Adrenal gland (tissue), 12 donors: ENCODE data around the gene ZW10. TPM values are rescaled to one million over a fixed set of nuclear protein-coding genes. Genes with fewer than 3 reads are reported as not detected.

ENCODE experiments used
- DNase-seq, 7 donors: peaks; one replicate each; pipeline ENCODE4 v3.0.0-alpha.2; 2019 to 2020
- H3K27ac ChIP-seq, 5 donors: fragments of 200-600 bp; sonication (generic) in 4 of 5; 1 replicate in 3 of 5; 2 replicates in 2 of 5; pipeline versions ENCODE4 v1.5.1 to v1.8.0; 2016 to 2020; ENCODE audit warnings: mild to moderate bottlenecking in 1 of 5
- H3K27me3 ChIP-seq: fragments of 200-600 bp; 2 replicates; pipeline ENCODE4 v1.8.0; 2021
- H3K36me3 ChIP-seq, 2 donors: fragments of 200-600 bp; replicated peaks in 1 of 2; 1 replicate in 1 of 2; 2 replicates in 1 of 2; pipeline versions ENCODE4 v1.5.1 to v1.8.0; 2018 to 2022
- H3K4me1 ChIP-seq, 2 donors: fragments of 200-600 bp; replicated peaks in 1 of 2; 1 replicate in 1 of 2; 2 replicates in 1 of 2; pipeline versions ENCODE4 v1.5.1 to v1.8.0; 2018 to 2021
- H3K4me3 ChIP-seq, 4 donors: fragments of 200-600 bp; sonication (generic) in 3 of 4; one replicate each; pipeline ENCODE4 v1.5.1; 2016 to 2018
- H3K9me3 ChIP-seq, 3 donors: fragments of 200-600 bp; sonication (generic) in 1 of 3; replicated peaks in 1 of 3; 1 replicate in 2 of 3; 2 replicates in 1 of 3; pipeline versions ENCODE4 v1.5.1 to v1.8.0; 2016 to 2021
- POLR2A ChIP-seq, 2 donors: fragments of 450-650 bp; IDR thresholded peaks; one replicate each; pipeline ENCODE4 v1.6.1; 2017; ENCODE audit warnings: antibody characterized with exemption in 2 of 2, mild to moderate bottlenecking in 2 of 2, moderate library complexity in 1 of 2
- WGBS, 4 donors: extraction: QIAGEN DNeasy Blood & Tissue Kit in 2 of 4; methylation state at CpG; one replicate each; pipeline versions ENCODE4 v1.1.5 to v1.1.7; 2013 to 2017; 5-methylcytosine and 5-hydroxymethylcytosine counted together
- intact Hi-C, 2 donors: fragments of 100-400 bp; cut with DNase I; formaldehyde crosslinking; loops; one replicate each; pipeline versions ENCODE4 v1.14.1 to v1.15.0; 2022 to 2023
- polyA plus RNA-seq, 3 donors: library from polyadenylated mRNA; stranded (reverse); fragments of 200-250 nt in 2 of 3; fragments of 350-450 nt in 1 of 3; fragmentation: Illumina TruSeq in 1 of 3; extraction: RNeasy Lipid Tissue Mini Kit (QIAGEN cat#74804) in 1 of 3; gene quantifications; one replicate each; pipeline ENCODE4 v1.2.3, GENCODE V29; 2013 to 2014
- total RNA-seq, 9 donors: library from RNA; depleted of rRNA in 4 of 9; stranded (reverse); fragments of >200 nt in 4 of 9; fragments of 120-200 nt in 1 of 9; fragmentation: NEBNext Ultra II Directional in 1 of 9; extraction: Animal tissue kit (Norgen Biotek cat#: 25700) in 1 of 9; gene quantifications; one replicate each; pipeline versions ENCODE4 v1.1.0 to v1.2.4, GENCODE V29; 2013 to 2023
- TF ChIP-seq, protein P1 (sequence below), 6 experiments: fragments of 450-650 bp in 4 of 6; fragments of 200-600 bp in 2 of 6; sonication (generic) in 1 of 6; IDR thresholded peaks; 1 replicate in 5 of 6; 2 replicates in 1 of 6; pipeline versions ENCODE4 v1.5.1 to v1.8.0; 2016 to 2021; ENCODE audit warnings: antibody characterized with exemption in 6 of 6, mild to moderate bottlenecking in 2 of 6, moderate library complexity in 1 of 6
- donor health status: healthy with polysubstance abuse.
- donor health status: Bipolar disorder and iron deficiency.
- donor health status: DM: yes; HTN: yes; CAD: no.
- donor health status: DM: no; HTN: no; CAD: no.
- donor health status: DM: no; HTN: no; CAD: no.
- donor health status: DM: yes; HTN: yes; CAD: no.

Gene ZW10
- total and polyA plus RNA-seq, 12 donors: 3.2 to 24.3 (median 11.0) TPM

DNA sequence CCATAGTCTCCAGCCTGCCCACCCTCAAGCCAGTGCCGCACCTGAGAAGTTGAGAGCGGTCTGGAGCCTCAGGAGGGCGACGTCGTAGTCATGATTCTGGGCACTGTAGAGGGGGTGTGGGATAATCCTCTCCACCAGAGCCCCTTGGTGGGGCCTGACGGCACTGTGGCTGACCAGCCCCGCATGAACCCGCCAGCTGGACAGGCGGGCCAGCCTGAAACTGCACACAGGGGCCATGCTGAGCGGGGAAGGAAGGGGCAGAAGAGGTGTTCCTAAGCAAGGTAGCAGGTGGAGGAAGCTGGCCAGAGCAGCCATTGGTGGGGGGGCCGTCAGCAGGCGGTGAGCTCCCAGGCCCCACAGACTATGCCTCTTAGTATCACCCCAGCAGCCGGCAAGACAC, 80.5 kb downstream of the ZW10 start:
- H3K4me1 ChIP-seq: no peaks in the 10 kb centered on the region
- no peak overlapping the region for H3K27ac ChIP-seq
- no peaks in the 10 kb centered on the region for H3K36me3 ChIP-seq
- TF ChIP-seq POLR2A (IDR thresholded peaks at IDR 0.05): no peak
- TF ChIP-seq, protein P1, sequence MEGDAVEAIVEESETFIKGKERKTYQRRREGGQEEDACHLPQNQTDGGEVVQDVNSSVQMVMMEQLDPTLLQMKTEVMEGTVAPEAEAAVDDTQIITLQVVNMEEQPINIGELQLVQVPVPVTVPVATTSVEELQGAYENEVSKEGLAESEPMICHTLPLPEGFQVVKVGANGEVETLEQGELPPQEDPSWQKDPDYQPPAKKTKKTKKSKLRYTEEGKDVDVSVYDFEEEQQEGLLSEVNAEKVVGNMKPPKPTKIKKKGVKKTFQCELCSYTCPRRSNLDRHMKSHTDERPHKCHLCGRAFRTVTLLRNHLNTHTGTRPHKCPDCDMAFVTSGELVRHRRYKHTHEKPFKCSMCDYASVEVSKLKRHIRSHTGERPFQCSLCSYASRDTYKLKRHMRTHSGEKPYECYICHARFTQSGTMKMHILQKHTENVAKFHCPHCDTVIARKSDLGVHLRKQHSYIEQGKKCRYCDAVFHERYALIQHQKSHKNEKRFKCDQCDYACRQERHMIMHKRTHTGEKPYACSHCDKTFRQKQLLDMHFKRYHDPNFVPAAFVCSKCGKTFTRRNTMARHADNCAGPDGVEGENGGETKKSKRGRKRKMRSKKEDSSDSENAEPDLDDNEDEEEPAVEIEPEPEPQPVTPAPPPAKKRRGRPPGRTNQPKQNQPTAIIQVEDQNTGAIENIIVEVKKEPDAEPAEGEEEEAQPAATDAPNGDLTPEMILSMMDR (IDR thresholded peaks at IDR 0.05): no peak
- no peak overlapping the region for H3K4me3 ChIP-seq
- 92 to 98% (median 94%) methylated on average over 8 to 13 of the region's 13 CpGs for WGBS, 4 donors
- no peak for DNase-seq
- no peaks in the 10 kb centered on the region for H3K27me3 ChIP-seq
- intact Hi-C loops: no loop called here
- no peaks in the 10 kb centered on the region for H3K9me3 ChIP-seq

DNA sequence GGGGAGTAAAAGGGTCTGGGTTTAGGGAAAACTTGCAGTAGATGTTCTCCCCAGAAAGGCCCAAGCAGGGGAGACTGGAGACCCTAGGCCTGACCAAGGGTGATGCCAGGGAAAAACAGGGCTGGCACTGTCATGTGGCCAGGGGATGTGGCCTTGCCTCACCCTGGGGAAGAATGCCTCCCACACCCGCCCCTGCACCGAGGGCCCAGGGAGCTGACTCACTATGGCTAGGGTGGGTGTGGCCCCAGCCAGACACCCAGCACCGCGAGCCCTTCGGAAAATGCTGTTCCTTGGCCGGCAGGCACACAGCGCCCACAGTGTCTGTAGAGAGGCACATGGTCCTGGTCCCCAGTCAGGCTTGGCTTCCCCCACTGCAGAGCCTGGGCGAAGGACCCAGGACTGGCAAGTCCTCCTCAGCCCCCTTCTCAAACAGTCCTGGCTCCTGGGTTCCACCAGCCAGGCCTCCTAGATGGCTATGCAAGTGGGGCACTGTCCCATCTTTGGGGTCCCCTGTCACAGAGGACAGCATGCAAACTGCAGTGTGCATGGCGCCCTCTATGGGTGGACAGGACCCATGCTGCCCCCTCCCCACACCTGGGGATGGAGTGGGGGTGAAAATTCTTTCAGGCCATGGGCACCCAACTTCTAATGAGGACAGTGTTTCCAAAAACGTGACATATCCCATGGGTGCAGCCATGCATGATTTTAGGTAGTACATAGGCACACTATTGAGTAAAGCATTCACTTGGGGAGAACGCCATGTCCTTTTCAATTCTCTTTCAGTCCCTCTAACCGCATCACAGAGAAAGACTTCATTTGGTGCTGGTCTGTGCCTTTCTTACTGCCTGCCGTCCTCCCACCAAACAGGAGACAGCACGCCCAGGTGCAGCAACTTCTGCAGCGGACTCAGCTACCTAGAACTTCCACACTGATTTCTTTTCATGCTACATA, 82.6 kb downstream of the ZW10 start:
- DNase-seq: peak; percentile 35 to 83 (median 75)
- H3K27me3 ChIP-seq: no peaks in the 10 kb centered on the region
- H3K36me3 ChIP-seq: no peaks in the 10 kb centered on the region
- H3K27ac ChIP-seq: no peak overlapping the region
- H3K9me3 ChIP-seq: no peaks in the 10 kb centered on the region
- intact Hi-C loops: no loop called here
- H3K4me3 ChIP-seq: no peak overlapping the region
- no peaks in the 10 kb centered on the region for H3K4me1 ChIP-seq
- 59 to 92% (median 73%) methylated on average over 6 to 15 of the region's 15 CpGs for WGBS, 4 donors
- TF ChIP-seq, protein P1 (IDR thresholded peaks at IDR 0.05): peak in 3 of 6 experiments; percentile 6 to 23 (median 14)
- no peak for TF ChIP-seq POLR2A (IDR thresholded peaks at IDR 0.05)

DNA sequence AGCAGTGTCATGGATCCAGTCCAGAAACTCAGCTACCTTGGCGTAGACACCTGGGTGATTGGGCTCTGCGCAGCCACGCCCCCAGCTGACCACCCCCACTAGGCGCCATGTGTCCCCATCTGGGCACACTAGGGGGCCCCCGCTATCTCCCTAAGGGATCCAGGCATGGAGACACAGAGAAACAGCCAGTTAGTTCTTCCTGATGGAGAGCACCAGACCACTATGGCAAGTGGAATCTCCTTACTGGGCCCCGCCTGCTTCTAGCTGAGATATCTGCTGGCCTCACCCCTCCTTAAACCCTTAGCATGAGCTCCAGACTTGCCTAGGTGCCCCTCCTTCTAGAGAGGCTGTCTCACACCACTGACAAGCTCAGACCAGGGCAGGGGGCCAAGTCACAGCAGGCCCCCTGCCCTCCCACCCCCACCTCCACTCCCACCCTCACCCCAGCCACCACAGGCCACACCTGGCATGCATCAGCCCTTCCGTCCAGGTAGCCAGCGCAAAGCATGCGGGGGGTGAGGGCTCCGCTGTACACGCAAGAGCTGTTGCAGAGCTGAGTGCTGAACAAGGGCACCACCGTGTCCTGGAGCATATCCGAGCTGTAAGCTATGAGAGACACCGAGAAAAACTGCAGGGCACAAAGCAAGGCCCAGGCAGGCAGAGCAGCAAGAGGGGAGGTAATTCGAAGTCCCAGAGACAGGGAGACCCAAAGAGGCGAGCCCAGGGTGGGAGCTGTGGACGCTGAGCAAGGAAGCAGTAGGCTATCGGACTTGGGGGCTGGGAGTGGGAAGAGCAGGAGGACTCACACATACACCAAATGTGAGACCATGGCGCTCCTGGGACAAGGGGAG, 83.5 kb downstream of the ZW10 start:
- H3K27me3 ChIP-seq: no peaks in the 10 kb centered on the region
- no peaks in the 10 kb centered on the region for H3K4me1 ChIP-seq
- no peaks in the 10 kb centered on the region for H3K9me3 ChIP-seq
- no peak overlapping the region for H3K4me3 ChIP-seq
- no peak overlapping the region for H3K27ac ChIP-seq
- intact Hi-C loops: no loop called here
- H3K36me3 ChIP-seq: no peaks in the 10 kb centered on the region
- WGBS, 4 donors: 93 to 96% (median 94%) methylated on average over 14 to 19 of the region's 19 CpGs
- no peak for DNase-seq
- TF ChIP-seq, protein P1 (IDR thresholded peaks at IDR 0.05): no peak
- no peak for TF ChIP-seq POLR2A (IDR thresholded peaks at IDR 0.05)
